ENCODE data around the gene BPGM.

DNA sequence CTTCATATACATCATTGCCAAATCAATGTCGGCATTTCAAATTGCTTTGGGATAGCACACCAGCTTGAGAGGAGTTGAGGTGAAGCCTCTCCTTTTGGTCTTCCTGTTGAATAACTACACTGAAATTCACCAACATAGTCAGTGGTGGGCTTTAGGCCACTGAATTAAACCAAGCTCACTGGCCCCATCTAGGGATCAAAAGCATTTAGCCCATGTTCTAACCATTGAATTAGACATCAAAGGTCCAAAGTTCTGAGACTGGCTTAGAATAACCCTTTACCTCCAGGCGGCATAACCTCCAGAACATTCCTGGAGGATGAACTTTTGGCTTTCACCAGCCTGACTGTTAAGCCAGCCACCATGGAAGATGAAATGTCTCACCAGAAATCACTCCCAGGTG, 54.6 kb downstream of the BPGM start:
- TF ChIP-seq EZH2phosphoT487 (IDR thresholded peaks at IDR 0.05; ENCODE audit: borderline replicate concordance): no peak
- TF ChIP-seq, protein P1, sequence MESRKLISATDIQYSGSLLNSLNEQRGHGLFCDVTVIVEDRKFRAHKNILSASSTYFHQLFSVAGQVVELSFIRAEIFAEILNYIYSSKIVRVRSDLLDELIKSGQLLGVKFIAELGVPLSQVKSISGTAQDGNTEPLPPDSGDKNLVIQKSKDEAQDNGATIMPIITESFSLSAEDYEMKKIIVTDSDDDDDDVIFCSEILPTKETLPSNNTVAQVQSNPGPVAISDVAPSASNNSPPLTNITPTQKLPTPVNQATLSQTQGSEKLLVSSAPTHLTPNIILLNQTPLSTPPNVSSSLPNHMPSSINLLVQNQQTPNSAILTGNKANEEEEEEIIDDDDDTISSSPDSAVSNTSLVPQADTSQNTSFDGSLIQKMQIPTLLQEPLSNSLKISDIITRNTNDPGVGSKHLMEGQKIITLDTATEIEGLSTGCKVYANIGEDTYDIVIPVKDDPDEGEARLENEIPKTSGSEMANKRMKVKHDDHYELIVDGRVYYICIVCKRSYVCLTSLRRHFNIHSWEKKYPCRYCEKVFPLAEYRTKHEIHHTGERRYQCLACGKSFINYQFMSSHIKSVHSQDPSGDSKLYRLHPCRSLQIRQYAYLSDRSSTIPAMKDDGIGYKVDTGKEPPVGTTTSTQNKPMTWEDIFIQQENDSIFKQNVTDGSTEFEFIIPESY (IDR thresholded peaks at IDR 0.05; ENCODE audit: extremely low read depth, insufficient replicate concordance, low read length): no peak
- TF ChIP-seq EZH2 (IDR thresholded peaks at IDR 0.05): no peak
- no peak for TF ChIP-seq YY1 (IDR thresholded peaks at IDR 0.05; ENCODE audit: extremely low read depth, insufficient replicate concordance, low read depth, low read length)
- no peak for TF ChIP-seq POLR2AphosphoS5 (IDR thresholded peaks at IDR 0.05; ENCODE audit: low read depth, low read length)

All from HCT116 (cell line).